HUDEP-2 (cell line): ENCODE measurements around the gene EIF4A3.

Experiments
- DNase-seq, 76 experiments: peaks; one replicate each; lab custom pipeline; 2025; ENCODE audit not compliant: unreplicated experiment in 76 of 76; lab: John Stamatoyannopoulos, UW

Gene EIF4A3

GRCh38 chr17:80141463-80142165 lies 5.3 kb downstream of the EIF4A3 start:
- no peak for DNase-seq

- no peak for DNase-seq
Observed at GRCh38 chr17:80138856-80139426, 8.0 kb downstream of the EIF4A3 start.

- DNase-seq: no peak
Observed at GRCh38 chr17:80137131-80137530, 9.8 kb downstream of the EIF4A3 start.

GRCh38 chr17:80133626-80133970 lies 13.3 kb downstream of the EIF4A3 start:
- no peak for DNase-seq

- no peak for DNase-seq
Observed at GRCh38 chr17:80132906-80133625, 13.9 kb downstream of the EIF4A3 start.

- DNase-seq: no peak
Observed at GRCh38 chr17:80130992-80131391, 15.9 kb downstream of the EIF4A3 start.

- DNase-seq: no peak
Observed at GRCh38 chr17:80129006-80129565, 17.8 kb downstream of the EIF4A3 start.

GRCh38 chr17:80126449-80126715 lies 20.5 kb downstream of the EIF4A3 start:
- DNase-seq: no peak

GRCh38 chr17:80125656-80126448 lies 21.1 kb downstream of the EIF4A3 start:
- DNase-seq: no peak

- DNase-seq: peak in 9 of 76 experiments; percentile 4 to 25 (median 12)
Observed at GRCh38 chr17:80124351-80124981, 22.5 kb downstream of the EIF4A3 start.

GRCh38 chr17:80123791-80124190 lies 23.1 kb downstream of the EIF4A3 start:
- peak in 4 of 76 experiments; percentile 1 to 42 (median 9) for DNase-seq

- DNase-seq: no peak
Observed at GRCh38 chr17:80122926-80123505, 23.9 kb downstream of the EIF4A3 start.

GRCh38 chr17:80122026-80122575 lies 24.8 kb downstream of the EIF4A3 start:
- DNase-seq: no peak

- DNase-seq: no peak
Observed at GRCh38 chr17:80119839-80120238, 27.1 kb downstream of the EIF4A3 start.

- no peak for DNase-seq
Observed at GRCh38 chr17:80119271-80119791, 27.6 kb downstream of the EIF4A3 start.

GRCh38 chr17:80118601-80119270 lies 28.2 kb downstream of the EIF4A3 start:
- no peak for DNase-seq

- no peak for DNase-seq
Observed at GRCh38 chr17:80117491-80118401, 29.2 kb downstream of the EIF4A3 start.

GRCh38 chr17:80116921-80117380 lies 30.0 kb downstream of the EIF4A3 start:
- DNase-seq: no peak
